HG03571 (cell line): Measurements from ENCODE around the gene THAP6.
"Not testable (repeated sequence)": the region's sequence is repeated elsewhere in the genome, so short reads cannot be mapped to it uniquely, and the experiment has no call there.

Experiments used
- ATAC-seq: cut with Tn5 transposase; IDR thresholded peaks from one replicate; pipeline ENCODE4 v1.9.1; 2021; ENCODE audit not compliant: unreplicated experiment

Gene THAP6, protein sequence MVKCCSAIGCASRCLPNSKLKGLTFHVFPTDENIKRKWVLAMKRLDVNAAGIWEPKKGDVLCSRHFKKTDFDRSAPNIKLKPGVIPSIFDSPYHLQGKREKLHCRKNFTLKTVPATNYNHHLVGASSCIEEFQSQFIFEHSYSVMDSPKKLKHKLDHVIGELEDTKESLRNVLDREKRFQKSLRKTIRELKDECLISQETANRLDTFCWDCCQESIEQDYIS

GRCh38 chr4:75514131-75514948 lies at the start of gene THAP6, which contains the start of gene RCHY1:
Gene THAP6, plus strand, starts transcription at chr4:75514473. Its CDS starts 980 bp downstream, at chr4:75515453.
Gene RCHY1, minus strand, starts transcription at chr4:75514403. Its CDS starts 117 bp downstream, at chr4:75514286.
- ATAC-seq = peak; percentile 93

DNA sequence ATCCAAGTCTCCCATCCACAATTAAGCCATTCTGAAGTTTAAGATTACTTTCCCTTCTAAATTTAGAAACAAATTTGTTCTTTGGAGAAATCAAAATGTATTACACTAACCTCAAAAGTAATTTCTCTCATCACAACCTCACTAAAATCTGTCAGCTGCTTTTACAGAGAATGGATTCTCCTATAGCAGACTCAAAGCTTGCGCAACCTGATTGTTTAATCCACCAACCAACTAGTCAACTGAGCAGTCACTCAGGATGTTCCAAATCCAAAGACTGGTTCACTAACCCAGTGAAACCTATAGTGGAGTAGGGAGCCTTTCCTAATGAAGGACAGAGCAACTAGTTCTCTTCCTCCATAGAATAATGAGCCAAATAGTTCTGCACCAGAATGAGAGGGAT lies 44.4 kb upstream of the THAP6 start:
- ATAC-seq = no peak

DNA sequence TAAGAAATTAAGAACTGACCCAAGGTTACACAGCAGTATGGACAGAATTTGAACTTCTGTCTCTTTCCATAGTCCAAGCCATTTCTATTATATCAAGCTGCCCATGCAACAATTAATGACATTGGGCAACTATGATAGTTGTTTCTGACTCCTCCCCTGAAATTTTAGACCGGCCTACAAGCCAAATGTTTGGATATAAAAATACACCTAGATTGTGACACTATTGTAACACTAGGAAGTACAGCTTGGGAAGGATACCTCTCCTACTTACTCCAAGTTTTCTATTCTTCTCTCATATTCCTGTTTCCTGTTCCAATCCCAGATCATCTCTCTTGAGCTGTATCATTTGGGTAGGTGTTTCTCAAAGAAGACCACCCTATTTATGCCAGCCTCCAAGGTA lies 43.5 kb upstream of the THAP6 start:
- ATAC-seq = no peak

- ATAC-seq = no peak
Observed at GRCh38 chr4:75477201-75477600, 37.1 kb upstream of the THAP6 start.

DNA sequence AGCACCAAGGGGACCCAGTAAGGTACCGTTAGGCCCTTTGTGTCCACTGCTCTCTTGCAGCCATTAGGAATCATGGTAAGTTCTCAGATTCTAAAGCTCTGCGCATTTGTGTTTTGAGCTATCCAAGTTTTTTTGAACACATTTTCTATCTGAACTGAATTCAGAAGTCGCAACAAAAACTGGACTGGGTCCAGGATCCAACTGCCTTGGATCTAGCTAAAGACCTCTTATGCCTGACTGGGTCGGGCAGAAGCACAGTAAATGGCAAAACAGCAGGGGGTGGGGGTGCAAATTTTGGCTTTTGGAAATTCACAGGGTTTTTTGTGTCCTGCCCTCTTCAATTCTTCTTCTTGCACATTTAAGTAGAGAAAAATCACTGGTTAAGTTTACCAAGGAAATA lies 30.1 kb upstream of the THAP6 start:
- ATAC-seq = no peak

- ATAC-seq = no peak
Observed at GRCh38 chr4:75490155-75490554, 24.1 kb upstream of the THAP6 start.

- no peak for ATAC-seq
Observed at GRCh38 chr4:75494563-75494962, 19.7 kb upstream of the THAP6 start.

DNA sequence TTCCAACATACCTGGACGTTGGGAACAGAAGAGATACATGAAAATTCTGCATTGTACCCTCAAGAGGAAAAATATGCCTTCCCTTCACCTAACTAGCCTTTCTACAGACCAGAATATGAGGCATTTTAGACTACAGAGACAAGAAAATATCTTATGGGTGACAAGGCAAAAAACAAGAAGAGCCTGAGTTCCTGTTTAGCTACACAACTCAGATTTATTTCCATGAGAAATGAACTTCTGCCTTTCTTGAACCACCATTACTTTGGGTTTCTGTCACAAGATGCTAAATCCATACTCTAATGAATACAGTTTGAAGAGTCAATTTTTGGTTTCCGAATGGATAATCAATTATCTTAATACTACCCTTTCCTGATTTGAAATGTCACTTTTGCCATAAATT lies 18.8 kb upstream of the THAP6 start:
- no peak for ATAC-seq

- no peak for ATAC-seq
Observed at GRCh38 chr4:75496406-75496805, 17.9 kb upstream of the THAP6 start.

- no peak for ATAC-seq
Observed at GRCh38 chr4:75497133-75497532, 17.1 kb upstream of the THAP6 start.

DNA sequence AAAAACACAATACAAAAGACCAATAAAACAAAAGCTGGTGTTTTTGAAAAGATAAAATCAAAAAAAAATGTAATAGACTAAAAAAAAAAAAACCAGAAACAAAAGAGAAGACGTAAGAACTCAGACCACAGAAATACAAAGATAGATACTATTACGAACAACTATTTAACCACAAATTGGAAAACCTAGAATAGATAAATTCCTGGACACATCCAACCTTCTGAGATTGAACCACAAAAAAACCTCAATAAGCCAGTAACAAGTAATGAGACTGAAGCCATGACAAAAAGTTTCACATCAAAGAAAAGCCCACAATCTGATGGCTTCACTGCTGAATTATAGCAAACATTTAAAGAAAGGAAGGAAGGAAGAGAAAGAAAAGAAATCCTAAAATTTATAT lies 16.2 kb upstream of the THAP6 start:
- no peak for ATAC-seq

DNA sequence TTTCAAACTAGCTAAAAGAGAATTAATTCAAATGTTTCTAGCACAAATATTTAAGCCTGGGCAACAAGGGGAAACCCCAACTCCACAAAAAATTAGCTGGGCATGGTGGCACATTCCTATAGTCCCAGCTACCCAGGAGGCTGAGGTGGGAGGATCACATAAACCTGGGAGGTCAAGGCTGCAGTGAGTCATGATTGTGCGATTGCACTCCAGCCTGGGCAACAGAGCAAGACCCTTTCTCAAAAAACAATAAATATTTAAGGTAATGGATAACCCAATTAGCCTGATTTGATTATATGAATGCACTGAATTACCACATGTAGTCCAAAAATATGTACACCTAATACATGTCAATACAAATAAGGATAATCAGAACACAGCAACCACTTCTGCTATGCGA lies 14.4 kb upstream of the THAP6 start:
- ATAC-seq = no peak

DNA sequence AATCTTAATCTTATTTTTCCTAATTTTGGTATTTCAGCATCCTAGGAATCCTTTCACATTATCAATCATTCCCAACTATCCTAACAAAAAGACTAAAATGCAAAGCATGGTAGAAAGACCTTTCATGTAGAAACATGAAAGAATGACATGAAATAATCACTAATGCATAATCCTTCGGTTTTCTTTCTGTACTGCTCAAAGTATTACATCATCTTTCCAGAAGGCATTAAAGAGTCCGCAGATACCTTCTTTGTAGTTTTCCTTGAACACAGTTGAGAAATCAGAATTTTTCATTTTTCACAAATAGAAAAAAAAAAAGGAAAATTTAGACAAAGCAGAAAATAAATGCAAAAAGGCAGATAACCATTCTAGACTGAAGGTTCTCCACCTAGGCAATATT lies 11.6 kb upstream of the THAP6 start:
- ATAC-seq = no peak

DNA sequence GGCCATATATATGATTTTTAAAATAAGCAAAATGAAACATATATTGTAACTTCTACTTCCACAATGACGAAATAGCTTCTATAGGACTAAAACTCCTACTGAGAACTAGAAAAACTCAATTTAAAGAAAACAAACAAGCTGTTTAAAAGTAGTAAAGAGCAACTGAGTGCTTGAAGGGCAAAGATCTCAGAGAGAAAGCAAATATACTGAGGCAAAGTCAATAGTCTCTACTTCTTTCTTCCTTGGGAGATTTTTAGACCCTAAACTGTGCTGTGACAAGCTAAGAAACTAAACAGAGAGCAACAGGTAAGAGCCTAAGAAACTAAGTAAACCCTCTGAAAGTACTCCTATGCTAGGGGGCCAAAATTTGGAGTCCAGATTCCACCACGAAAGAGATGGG lies 8.6 kb upstream of the THAP6 start:
- no peak for ATAC-seq

GRCh38 chr4:75509592-75509991 lies 4.7 kb upstream of the THAP6 start:
- ATAC-seq = not testable (repeated sequence)

GRCh38 chr4:75511841-75512240 lies 2.4 kb upstream of the THAP6 start:
- no peak for ATAC-seq

DNA sequence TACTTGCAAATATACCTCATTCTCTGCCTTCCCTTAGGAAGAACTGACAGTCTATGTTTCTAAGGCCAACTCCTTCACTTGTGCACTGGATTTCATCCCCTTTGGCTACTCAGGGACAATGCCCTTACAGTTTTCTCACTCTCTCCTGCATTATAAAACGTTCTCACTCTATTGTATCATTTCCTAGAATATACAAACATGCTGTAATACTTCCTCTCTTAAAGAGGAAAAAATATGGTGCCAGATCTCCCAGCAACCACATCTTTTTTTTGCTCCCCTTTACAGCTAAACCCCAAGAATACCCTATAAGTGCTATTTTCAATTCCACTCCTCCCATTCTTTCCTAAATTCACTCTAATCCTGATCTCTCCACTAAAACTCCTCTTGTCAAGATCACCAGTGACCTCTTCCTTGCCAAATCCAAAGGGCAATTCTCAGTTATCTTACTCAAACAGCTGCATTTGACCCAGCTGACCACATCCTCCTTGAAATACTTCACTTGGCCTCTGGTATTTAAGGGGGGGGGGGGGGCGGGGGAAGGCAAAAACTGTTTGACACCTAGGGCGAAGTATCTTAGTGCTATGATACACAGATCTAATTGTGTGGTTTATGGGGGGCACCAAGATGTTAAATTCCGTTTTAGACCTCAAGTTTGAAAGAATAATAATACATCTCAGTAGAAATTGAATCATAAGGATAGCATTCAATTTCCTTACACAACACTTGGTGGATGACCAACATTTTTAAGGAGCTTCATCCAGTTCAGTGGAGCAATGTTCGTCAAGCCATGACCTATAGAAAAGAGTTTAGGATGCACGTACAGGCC lies 1.7 kb upstream of the THAP6 start:
- no peak for ATAC-seq

- ATAC-seq = no peak
Observed at GRCh38 chr4:75513526-75514130, 645 bp upstream of the THAP6 start.

GRCh38 chr4:75514949-75515612 lies 808 bp downstream of the THAP6 start:
- ATAC-seq = peak; percentile 6

DNA sequence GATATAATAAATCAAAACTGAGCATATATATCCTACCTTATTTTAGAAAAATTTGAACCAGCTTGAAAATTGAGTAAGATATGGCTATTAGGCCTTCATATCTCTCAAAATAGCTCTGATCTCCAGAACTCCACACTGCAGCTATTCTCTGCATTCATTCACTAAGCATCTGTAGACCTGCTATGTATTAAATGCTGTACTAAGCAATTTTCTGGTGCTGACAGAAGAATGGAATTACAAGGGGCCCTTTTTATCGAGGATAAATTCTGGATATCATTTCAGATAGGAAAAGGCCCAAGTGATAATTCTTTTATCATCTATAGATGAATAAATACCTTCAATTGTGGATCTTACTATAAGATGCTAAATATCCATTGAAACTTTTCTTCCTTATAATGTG lies 1.9 kb downstream of the THAP6 start:
- no peak for ATAC-seq

- ATAC-seq = not testable (repeated sequence)
Observed at GRCh38 chr4:75519452-75519851, 5.2 kb downstream of the THAP6 start.
